Thyroid gland (tissue), 4 donors: Measurements from ENCODE around the gene HIVEP3. TPM values are rescaled to one million over a fixed set of nuclear protein-coding genes. Genes with fewer than 3 reads are reported as not detected.

Experiments
- DNase-seq, 2 donors: peaks; one replicate each; pipeline ENCODE4 v3.0.0-alpha.2; 2019
- H3K27ac ChIP-seq, 3 donors: fragments of 200-600 bp; sonication (generic); 1 replicate in 2 of 3; 2 replicates in 1 of 3; pipeline ENCODE4 v1.5.1; 2016 to 2019; ENCODE audit warnings: mild to moderate bottlenecking in 1 of 3, moderate library complexity in 1 of 3
- H3K27me3 ChIP-seq: fragments of 200-600 bp; sonication (generic); one replicate; pipeline ENCODE4 v1.5.1; 2019
- H3K36me3 ChIP-seq, 2 donors: fragments of 200-600 bp; sonication (generic); one replicate each; pipeline ENCODE4 v1.5.1; 2016 to 2019
- H3K4me1 ChIP-seq, 2 donors: fragments of 200-600 bp; sonication (generic); one replicate each; pipeline ENCODE4 v1.5.1; 2017 to 2019
- H3K4me3 ChIP-seq, 3 donors: fragments of 200-600 bp; sonication (generic); replicated peaks in 1 of 3; 1 replicate in 2 of 3; 2 replicates in 1 of 3; pipeline ENCODE4 v1.5.1; 2016; ENCODE audit warnings: mild to moderate bottlenecking in 1 of 3
- H3K9me3 ChIP-seq: fragments of 200-600 bp; sonication (generic); one replicate; pipeline ENCODE4 v1.5.1; 2017
- CTCF ChIP-seq, 6 experiments: fragments of 200-600 bp in 3 of 6; fragments of 450-650 bp in 3 of 6; sonication (generic) in 3 of 6; IDR thresholded peaks; one replicate each; pipeline ENCODE4 v1.5.1; 2016 to 2019; ENCODE audit warnings: antibody characterized with exemption in 6 of 6, mild to moderate bottlenecking in 2 of 6, inconsistent platforms in 1 of 6, moderate library complexity in 1 of 6
- POLR2A ChIP-seq, 2 donors: fragments of 450-650 bp; IDR thresholded peaks; one replicate each; pipeline ENCODE4 v1.6.1; 2017; ENCODE audit warnings: antibody characterized with exemption in 2 of 2, mild to moderate bottlenecking in 2 of 2, moderate library complexity in 1 of 2
- WGBS, 2 donors: methylation state at CpG; one replicate each; pipeline ENCODE4 v1.1.5; 2017; 5-methylcytosine and 5-hydroxymethylcytosine counted together
- intact Hi-C: fragments of 100-400 bp; cut with DNase I; formaldehyde crosslinking; loops from one replicate; pipeline ENCODE4 v1.15.1; 2023
- total RNA-seq, 4 donors: library from RNA; depleted of rRNA; stranded (reverse); fragments of >200 nt; gene quantifications; one replicate each; pipeline ENCODE4 v1.2.3, GENCODE V29; 2016

Gene HIVEP3
- total RNA-seq, 4 donors from 2014 or later, result 9.7 to 13.5 (median 12.5) TPM

- intact Hi-C loops, result no loop called here
- WGBS, 2 donors, result 60 to 100% methylated on average over 1 to 2 of the region's 27 CpGs
- peak; percentile 56 to 62 for DNase-seq
Observed at GRCh38 chr1:41662765-41663437, 255.8 kb downstream of the HIVEP3 start.

GRCh38 chr1:41662061-41662764 lies 256.5 kb downstream of the HIVEP3 start:
- intact Hi-C loops, result no loop called here
- peak; percentile 72 to 76 for DNase-seq

More at GRCh38 chr1:41662765-41663437, 255.8 kb downstream of the HIVEP3 start:
- Histone ChIP-seq H3K4me1 (peaks cover 9 to 34% of the 10 kb centered on the region in 2 donors), H3K9me3 (no peaks in the 10 kb centered on the region), H3K27ac (peak overlapping the region; percentile 82 to 86 (median 82)), H3K4me3 (peak overlapping the region in 2 of 3 donors; percentile 47 to 48), H3K27me3 (no peaks in the 10 kb centered on the region), H3K36me3 (no peaks in the 10 kb centered on the region)
- no peak for TF ChIP-seq POLR2A (IDR thresholded peaks at IDR 0.05)
- no peak for TF ChIP-seq CTCF (IDR thresholded peaks at IDR 0.05)

GRCh38 chr1:41661428-41662060 lies 257.2 kb downstream of the HIVEP3 start:
- TF ChIP-seq CTCF (IDR thresholded peaks at IDR 0.05) (no peak), POLR2A (IDR thresholded peaks at IDR 0.05) (no peak)
- intact Hi-C loops, result no loop called here
- Histone ChIP-seq H3K4me1 (peaks cover 9 to 25% of the 10 kb centered on the region in 2 donors), H3K4me3 (peak overlapping the region; percentile 5 to 35 (median 19)), H3K27me3 (no peaks in the 10 kb centered on the region), H3K36me3 (no peaks in the 10 kb centered on the region), H3K9me3 (no peaks in the 10 kb centered on the region), H3K27ac (no peak overlapping the region)
- WGBS, 2 donors, result 3 to 4% methylated on average over 16 of the region's 44 CpGs
- peak; percentile 20 to 24 for DNase-seq

More at GRCh38 chr1:41662061-41662764, 256.5 kb downstream of the HIVEP3 start:
- peak overlapping the region; percentile 5 to 48 (median 47) for H3K4me3 ChIP-seq
- H3K27me3 ChIP-seq, result no peaks in the 10 kb centered on the region
- TF ChIP-seq CTCF (IDR thresholded peaks at IDR 0.05) (no peak), POLR2A (IDR thresholded peaks at IDR 0.05) (peak in 1 of 2 donors; percentile 77)
- no peaks in the 10 kb centered on the region for H3K36me3 ChIP-seq
- no peaks in the 10 kb centered on the region for H3K9me3 ChIP-seq
- 3% methylated on average over 13 of the region's 105 CpGs; no CpG with 5 or more reads in 1 of the 2 donors for WGBS, 2 donors
- peaks cover 9 to 32% of the 10 kb centered on the region in 2 donors for H3K4me1 ChIP-seq
- peak overlapping the region; percentile 82 to 86 (median 82) for H3K27ac ChIP-seq

- Histone ChIP-seq H3K27ac (no peak overlapping the region), H3K4me1 (peaks cover 9 to 24% of the 10 kb centered on the region in 2 donors), H3K9me3 (no peaks in the 10 kb centered on the region), H3K27me3 (no peaks in the 10 kb centered on the region), H3K4me3 (no peak overlapping the region), H3K36me3 (no peaks in the 10 kb centered on the region)
- WGBS, 2 donors, result 63 to 69% methylated on average over 5 of the region's 5 CpGs
- TF ChIP-seq POLR2A (IDR thresholded peaks at IDR 0.05), result no peak
- no peak for TF ChIP-seq CTCF (IDR thresholded peaks at IDR 0.05)
- intact Hi-C loops, result no loop called here
- DNase-seq, result no peak
Observed at GRCh38 chr1:41660570-41661427, 257.9 kb downstream of the HIVEP3 start.
